B cell (primary cell): ENCODE measurements around the gene RPS14.

Experiments used
- CTCF ChIP-seq: fragments of 200-600 bp; IDR thresholded peaks from one replicate; pipeline ENCODE4 v1.8.0; 2022; ENCODE audit warnings: antibody characterized with exemption, mild to moderate bottlenecking
- EZH2 ChIP-seq: IDR thresholded peaks from 2 replicates; pipeline ENCODE4 v1.6.1; 2012; ENCODE audit warnings: borderline replicate concordance, low read depth, mild to moderate bottlenecking, moderate library complexity, low read length; ENCODE audit not compliant: insufficient read depth, poor library complexity, severe bottlenecking

DNA sequence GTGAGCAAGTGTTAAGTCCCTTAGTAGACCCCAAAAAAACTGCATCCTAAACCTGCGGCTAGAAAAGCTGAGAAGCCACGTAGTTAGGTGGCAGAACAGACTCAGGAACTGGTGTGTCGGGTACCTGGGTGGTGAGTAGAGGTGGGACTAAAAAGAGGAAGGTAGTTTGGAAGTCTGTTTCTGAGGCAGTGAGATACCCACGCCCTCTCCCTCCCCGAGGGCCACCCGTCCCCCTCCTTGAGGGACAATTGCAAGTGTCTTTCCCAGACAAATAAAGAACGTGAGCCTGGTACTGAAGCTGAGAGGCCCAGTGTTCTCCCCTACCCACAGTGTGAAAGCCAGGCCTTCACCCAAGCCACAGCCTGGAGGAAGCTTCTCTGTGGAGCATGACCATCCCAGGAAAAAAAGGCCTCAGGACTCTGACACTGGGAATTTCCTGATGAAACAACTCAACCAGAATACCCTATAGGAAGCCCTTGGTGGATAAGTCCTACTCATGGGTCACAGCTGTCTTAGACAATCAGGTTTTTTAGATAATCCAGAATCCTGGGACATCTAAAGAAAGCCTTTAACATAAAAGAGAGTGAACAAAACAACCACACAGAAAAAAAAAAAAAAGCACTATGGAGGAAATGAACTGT, 29.8 kb downstream of the RPS14 start:
- TF ChIP-seq CTCF (no peak), EZH2 (no peak)
